K562 (cell line): ENCODE results near the gene WNT6. TPM values are rescaled to one million over a fixed set of nuclear protein-coding genes. Genes with fewer than 3 reads are reported as not detected.

Experiments used
- BCOR ChIP-seq: fragments of 450-650 bp; IDR thresholded peaks from 2 replicates; pipeline ENCODE4 v1.6.1; 2016
- EGR1 ChIP-seq: fragments of 450-650 bp; conservative IDR thresholded peaks from 2 replicates; pipeline ENCODE4 v1.6.1; 2017; ENCODE audit warnings: mild to moderate bottlenecking
- ETV1 ChIP-seq: fragments of 450-650 bp; conservative IDR thresholded peaks from 2 replicates; pipeline ENCODE4 v1.6.1; 2016; ENCODE audit warnings: missing genetic modification characterization, control low read depth, low read depth, missing compliant biosample characterization
- FOXK1 ChIP-seq: sonication (generic); formaldehyde crosslinking; IDR thresholded peaks from 2 replicates; pipeline ENCODE4 v1.8.0; 2022; ENCODE audit warnings: missing genetic modification reagents, mild to moderate bottlenecking, borderline replicate concordance
- FOXP4 ChIP-seq: sonication (generic); formaldehyde crosslinking; IDR thresholded peaks from 2 replicates; pipeline ENCODE4 v1.8.0; 2022; ENCODE audit warnings: mild to moderate bottlenecking, missing genetic modification reagents, borderline replicate concordance
- HDAC2 ChIP-seq: fragments of 450-650 bp; IDR thresholded peaks from 2 replicates; pipeline ENCODE4 v1.6.1; 2016; ENCODE audit warnings: mild to moderate bottlenecking
- HLTF ChIP-seq: fragments of 450-650 bp; IDR thresholded peaks from 2 replicates; pipeline ENCODE4 v1.6.1; 2016
- KAT7 ChIP-seq: sonication (generic); formaldehyde crosslinking; IDR thresholded peaks from 2 replicates; pipeline ENCODE4 v1.8.0; 2022; ENCODE audit warnings: missing genetic modification reagents, mild to moderate bottlenecking, borderline replicate concordance
- TAF7 ChIP-seq: fragments of 450-650 bp; IDR thresholded peaks from 2 replicates; pipeline ENCODE4 v1.6.1; 2016; ENCODE audit warnings: missing genetic modification characterization, missing compliant biosample characterization
- TCF3 ChIP-seq: sonication (generic); formaldehyde crosslinking; IDR thresholded peaks from 2 replicates; pipeline ENCODE4 v1.4.0; 2020; ENCODE audit warnings: mild to moderate bottlenecking, missing genetic modification reagents
- TEAD4 ChIP-seq, 2 experiments: sonication (generic) in 1 of 2; formaldehyde crosslinking in 1 of 2; IDR thresholded peaks; 2 replicates each; pipeline versions ENCODE4 v1.6.1 to v1.8.0; 2012 to 2022; ENCODE audit warnings: borderline replicate concordance in 1 of 2, inconsistent platforms in 1 of 2, low read length in 1 of 2, mild to moderate bottlenecking in 1 of 2, missing genetic modification reagents in 1 of 2
- VEZF1 ChIP-seq: fragments of 200-800 bp; sonication (Bioruptor generic); IDR thresholded peaks from 2 replicates; pipeline ENCODE4 v1.6.1; 2017; ENCODE audit warnings: missing genetic modification characterization, missing compliant biosample characterization
- ZBTB2 ChIP-seq: fragments of 450-650 bp; IDR thresholded peaks from 2 replicates; pipeline ENCODE4 v1.6.1; 2016; ENCODE audit warnings: antibody characterized with exemption
- ZBTB43 ChIP-seq: sonication (generic); formaldehyde crosslinking; IDR thresholded peaks from 2 replicates; pipeline ENCODE4 v1.8.0; 2023; ENCODE audit warnings: mild to moderate bottlenecking, missing genetic modification reagents
- ZBTB5 ChIP-seq: fragments of 450-650 bp; IDR thresholded peaks from 2 replicates; pipeline ENCODE4 v1.6.1; 2017; ENCODE audit warnings: antibody characterized with exemption
- ZNF197 ChIP-seq: fragments of 200-800 bp; sonication (Bioruptor generic); IDR thresholded peaks from 2 replicates; pipeline ENCODE4 v1.6.1; 2016; ENCODE audit warnings: low read depth, missing genetic modification characterization, missing compliant biosample characterization
- ZNF551 ChIP-seq: fragments of 250-450 bp; sonication (Bioruptor Pico); IDR thresholded peaks from 2 replicates; pipeline ENCODE4 v1.5.0; 2021; ENCODE audit warnings: mild to moderate bottlenecking, moderate library complexity
- polyA plus RNA-seq, 8 experiments: library from polyadenylated mRNA; depleted of rRNA in 4 of 8; stranded (reverse) in 5 of 8; unstranded in 3 of 8; fragments of >200 nt; fragmentation: Nextera tagmentation in 2 of 8; fragmentation: Illumina TruSeq in 1 of 8; extraction: Ambion mirVana in 2 of 8; extraction: Trizol in 1 of 8; gene quantifications; 2 replicates each; pipeline versions ENCODE4 v1.2.1 to v1.2.3, GENCODE V29; 2011 to 2014; ENCODE audit warnings: inconsistent platforms in 1 of 8, missing spikeins in 1 of 8
- total RNA-seq, 7 experiments: library from RNA; depleted of rRNA in 6 of 7; stranded (reverse); fragments of >200 nt in 6 of 7; fragmentation: Illumina TruSeq in 2 of 7; extraction: Trizol in 2 of 7; gene quantifications; 2 replicates each; pipeline versions ENCODE4 v1.2.1 to v1.2.3, GENCODE V29; 2011 to 2021; ENCODE audit warnings: low replicate concordance in 1 of 7

Gene WNT6
- total and polyA plus RNA-seq, 9 of the 15 experiments (the other 6 are each of a cell fraction or from before 2014, with no cell fraction given): not detected

- peak; percentile 82 for TF ChIP-seq ETV1 (tag)
- peak; percentile 35; the same call in 1 of the 2 replicates for TF ChIP-seq BCOR
- TF ChIP-seq KAT7 (CRISPR knock-in tag): no peak
- TF ChIP-seq ZBTB43 (CRISPR knock-in tag): no peak
- no peak for TF ChIP-seq ZNF551 (CRISPR knock-in tag)
- TF ChIP-seq VEZF1: peak; percentile 71
- TF ChIP-seq EGR1: peak; percentile 45
- TF ChIP-seq ZBTB5: no peak
- TF ChIP-seq HDAC2: 0 out of 2 replicates have a peak, but pooled peaks have one; percentile 49
- TF ChIP-seq ZBTB2: 0 out of 2 replicates have a peak, but pooled peaks have one; percentile 17
- TF ChIP-seq TAF7: peak; percentile 59
- TF ChIP-seq FOXP4: no peak
- TF ChIP-seq HLTF: no peak
- TF ChIP-seq TEAD4 (IDR thresholded peaks at IDR 0.05; ENCODE audit: low read length): no peak
- TF ChIP-seq TEAD4 (CRISPR knock-in tag; IDR thresholded peaks at IDR 0.05; ENCODE audit: borderline replicate concordance): no peak
- TF ChIP-seq FOXK1 (CRISPR knock-in tag): no peak
- no peak for TF ChIP-seq ZNF197 (CRISPR knock-in tag)
- peak; percentile 44; the same call in 1 of the 2 replicates for TF ChIP-seq TCF3 (CRISPR knock-in tag)
Measured at GRCh38 chr2:218908721-218909619, 49.4 kb downstream of the WNT6 start (continued).
